Peyer's patch (tissue), 4 donors: ENCODE data around the gene CPXM2.

Experiments
- CTCF ChIP-seq, 6 experiments: fragments of 450-650 bp in 4 of 6; fragments of 200-600 bp in 2 of 6; sonication (generic) in 1 of 6; IDR thresholded peaks; one replicate each; pipeline ENCODE4 v1.5.1; 2017 to 2019; ENCODE audit warnings: antibody characterized with exemption in 6 of 6, mild to moderate bottlenecking in 3 of 6, moderate library complexity in 1 of 6
- POLR2A ChIP-seq, 2 donors: fragments of 450-650 bp; IDR thresholded peaks; one replicate each; pipeline ENCODE4 v1.5.1; 2017; ENCODE audit warnings: antibody characterized with exemption in 2 of 2, mild to moderate bottlenecking in 2 of 2, moderate library complexity in 2 of 2

DNA sequence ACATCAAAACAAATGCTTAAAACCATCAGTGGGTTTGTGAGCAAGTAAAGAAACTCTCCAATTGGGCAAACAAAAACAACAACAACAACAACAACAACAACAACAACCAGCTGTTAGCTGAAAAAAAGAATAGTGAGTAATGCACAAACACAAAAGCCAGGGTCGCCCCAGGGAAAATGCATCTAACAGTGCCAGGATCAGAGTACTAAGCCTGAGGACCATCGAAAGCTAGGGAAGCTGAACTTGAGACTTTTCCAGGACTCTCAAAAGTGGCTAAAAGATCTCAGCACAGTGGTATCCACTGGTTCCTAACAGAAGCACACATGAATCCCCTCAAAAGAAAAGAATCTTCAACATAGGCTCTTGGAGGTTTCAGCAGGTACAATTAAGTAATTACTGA is 83.3 kb downstream of the CPXM2 start:
- no peak for TF ChIP-seq CTCF (IDR thresholded peaks at IDR 0.05)
- TF ChIP-seq POLR2A (IDR thresholded peaks at IDR 0.05): no peak
